ENCODE data around the gene MARCOL.

Gene MARCOL

GRCh38 chr5:148214665-148215185 lies 23.6 kb upstream of the MARCOL start:
- Histone ChIP-seq H3K4me3 (ENCODE audit: low read depth, low read length) (no peak overlapping the region), H3K36me3 (no peaks in the 10 kb centered on the region), H3K27ac (no peak overlapping the region), H3K27me3 (ENCODE audit: insufficient read depth, low read depth, severe bottlenecking) (no peaks in the 10 kb centered on the region), H3K9me3 (ENCODE audit: severe bottlenecking) (no peaks in the 10 kb centered on the region)
- no peak for DNase-seq
- TF ChIP-seq, protein P1, sequence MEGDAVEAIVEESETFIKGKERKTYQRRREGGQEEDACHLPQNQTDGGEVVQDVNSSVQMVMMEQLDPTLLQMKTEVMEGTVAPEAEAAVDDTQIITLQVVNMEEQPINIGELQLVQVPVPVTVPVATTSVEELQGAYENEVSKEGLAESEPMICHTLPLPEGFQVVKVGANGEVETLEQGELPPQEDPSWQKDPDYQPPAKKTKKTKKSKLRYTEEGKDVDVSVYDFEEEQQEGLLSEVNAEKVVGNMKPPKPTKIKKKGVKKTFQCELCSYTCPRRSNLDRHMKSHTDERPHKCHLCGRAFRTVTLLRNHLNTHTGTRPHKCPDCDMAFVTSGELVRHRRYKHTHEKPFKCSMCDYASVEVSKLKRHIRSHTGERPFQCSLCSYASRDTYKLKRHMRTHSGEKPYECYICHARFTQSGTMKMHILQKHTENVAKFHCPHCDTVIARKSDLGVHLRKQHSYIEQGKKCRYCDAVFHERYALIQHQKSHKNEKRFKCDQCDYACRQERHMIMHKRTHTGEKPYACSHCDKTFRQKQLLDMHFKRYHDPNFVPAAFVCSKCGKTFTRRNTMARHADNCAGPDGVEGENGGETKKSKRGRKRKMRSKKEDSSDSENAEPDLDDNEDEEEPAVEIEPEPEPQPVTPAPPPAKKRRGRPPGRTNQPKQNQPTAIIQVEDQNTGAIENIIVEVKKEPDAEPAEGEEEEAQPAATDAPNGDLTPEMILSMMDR (IDR thresholded peaks at IDR 0.05; ENCODE audit: low read depth, low read length): no peak

DNA sequence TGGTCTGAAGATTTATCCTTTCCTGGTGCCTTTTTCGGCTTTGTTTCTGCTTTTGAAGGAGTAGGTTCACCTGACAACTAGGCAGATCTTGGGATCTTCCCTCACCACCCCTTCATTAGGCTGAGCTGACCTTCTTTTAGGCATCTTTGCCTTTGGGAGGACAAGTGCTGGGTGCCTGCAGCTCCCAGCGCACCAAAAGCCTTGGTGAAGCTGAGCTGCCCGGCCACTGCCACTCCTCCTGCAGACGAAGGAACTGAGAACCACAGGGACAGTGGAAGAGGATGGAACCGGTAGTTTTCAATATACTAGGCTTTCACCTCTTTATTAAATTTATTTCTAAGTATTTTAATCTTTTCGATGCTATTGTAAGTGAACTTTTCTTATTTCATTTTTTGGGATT lies 16.8 kb upstream of the MARCOL start:
- TF ChIP-seq, protein P1 (IDR thresholded peaks at IDR 0.05; ENCODE audit: low read depth, low read length): no peak
- Histone ChIP-seq H3K4me3 (ENCODE audit: low read depth, low read length) (no peak overlapping the region), H3K9me3 (ENCODE audit: severe bottlenecking) (no peaks in the 10 kb centered on the region), H3K27ac (no peak overlapping the region), H3K36me3 (no peaks in the 10 kb centered on the region), H3K27me3 (ENCODE audit: insufficient read depth, low read depth, severe bottlenecking) (no peaks in the 10 kb centered on the region)
- no peak for DNase-seq

GRCh38 chr5:148224117-148224742 lies 14.1 kb upstream of the MARCOL start:
- Histone ChIP-seq H3K36me3 (no peaks in the 10 kb centered on the region), H3K27me3 (ENCODE audit: insufficient read depth, low read depth, severe bottlenecking) (no peaks in the 10 kb centered on the region), H3K27ac (no peak overlapping the region), H3K9me3 (ENCODE audit: severe bottlenecking) (no peaks in the 10 kb centered on the region), H3K4me3 (ENCODE audit: low read depth, low read length) (no peak overlapping the region)
- no peak for DNase-seq
- TF ChIP-seq, protein P1 (IDR thresholded peaks at IDR 0.05; ENCODE audit: low read depth, low read length): no peak

- TF ChIP-seq, protein P1 (IDR thresholded peaks at IDR 0.05; ENCODE audit: low read depth, low read length): no peak
- DNase-seq: no peak
- H3K27ac ChIP-seq: no peak overlapping the region
- H3K9me3 ChIP-seq (ENCODE audit: severe bottlenecking): no peaks in the 10 kb centered on the region
- H3K4me3 ChIP-seq (ENCODE audit: low read depth, low read length): no peak overlapping the region
- no peaks in the 10 kb centered on the region for H3K36me3 ChIP-seq
- no peaks in the 10 kb centered on the region for H3K27me3 ChIP-seq (ENCODE audit: insufficient read depth, low read depth, severe bottlenecking)
These were observed 9.8 kb upstream of the MARCOL start for GRCh38 chr5:148228392-148228984.

DNA sequence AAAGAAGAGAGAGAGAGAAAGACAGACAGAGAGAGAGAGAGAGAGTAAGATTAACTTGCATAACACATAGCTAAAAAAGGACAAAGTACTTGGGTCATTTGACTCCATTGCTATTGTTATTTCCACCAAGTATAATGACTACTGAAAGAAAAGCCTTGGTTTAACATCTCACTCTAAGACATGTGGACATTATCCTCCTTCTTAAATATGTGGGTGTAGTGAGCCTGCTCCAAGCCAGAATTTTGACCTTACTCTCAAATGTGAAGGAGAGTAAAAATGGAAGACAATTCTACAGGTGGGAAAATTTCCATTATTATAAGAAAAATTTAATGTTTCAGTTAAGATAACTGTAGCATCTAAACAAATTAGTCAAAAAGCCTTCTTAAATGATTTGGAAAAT lies 8.5 kb upstream of the MARCOL start:
- Histone ChIP-seq H3K9me3 (ENCODE audit: severe bottlenecking) (no peaks in the 10 kb centered on the region), H3K27ac (no peak overlapping the region), H3K36me3 (no peaks in the 10 kb centered on the region), H3K4me3 (ENCODE audit: low read depth, low read length) (no peak overlapping the region), H3K27me3 (ENCODE audit: insufficient read depth, low read depth, severe bottlenecking) (no peaks in the 10 kb centered on the region)
- TF ChIP-seq, protein P1 (IDR thresholded peaks at IDR 0.05; ENCODE audit: low read depth, low read length): no peak
- no peak for DNase-seq
